ENCODE data around the gene RNF214. TPM values are rescaled to one million over a fixed set of nuclear protein-coding genes. Genes with fewer than 3 reads are reported as not detected.
A peak's percentile ranks its signal among the peaks of the same experiment; 100 is the strongest.

RNF214 gene
- total RNA-seq, 1 donor from 2014 or later, result 39.9 TPM

- Mint-ChIP-seq H3K36me3 (peaks cover 7% of the 10 kb centered on the region), H3K9me3 (no peaks in the 10 kb centered on the region), H3K4me3 (no peak overlapping the region), H3K4me1 (peaks cover 32% of the 10 kb centered on the region), H3K27ac (no peak overlapping the region), H3K27me3 (ENCODE audit: low read depth) (no peaks in the 10 kb centered on the region)
- TF ChIP-seq CTCF (IDR thresholded peaks at IDR 0.05; ENCODE audit: unreplicated experiment), result no peak
- no peak for DNase-seq (ENCODE audit: low spot score in 2 of 2, unreplicated experiment in 2 of 2)
Observed at GRCh38 chr11:117229411-117229810, 3.1 kb upstream of the RNF214 start.

GRCh38 chr11:117229931-117230285 is 2.6 kb upstream of the RNF214 start:
- Mint-ChIP-seq H3K4me3 (no peak overlapping the region), H3K36me3 (peaks cover 7% of the 10 kb centered on the region), H3K9me3 (no peaks in the 10 kb centered on the region), H3K4me1 (peaks cover 32% of the 10 kb centered on the region), H3K27me3 (ENCODE audit: low read depth) (no peaks in the 10 kb centered on the region), H3K27ac (no peak overlapping the region)
- TF ChIP-seq CTCF (IDR thresholded peaks at IDR 0.05; ENCODE audit: unreplicated experiment), result no peak
- no peak for DNase-seq (ENCODE audit: low spot score in 2 of 2, unreplicated experiment in 2 of 2)

- H3K36me3 Mint-ChIP-seq, result peaks cover 7% of the 10 kb centered on the region
- peak overlapping the region; percentile 100 for H3K4me3 Mint-ChIP-seq
- TF ChIP-seq CTCF (IDR thresholded peaks at IDR 0.05; ENCODE audit: unreplicated experiment), result no peak
- H3K27me3 Mint-ChIP-seq (ENCODE audit: low read depth), result no peaks in the 10 kb centered on the region
- no peak for DNase-seq (ENCODE audit: low spot score in 2 of 2, unreplicated experiment in 2 of 2)
- peaks cover 32% of the 10 kb centered on the region for H3K4me1 Mint-ChIP-seq
- no peaks in the 10 kb centered on the region for H3K9me3 Mint-ChIP-seq
- no peak overlapping the region for H3K27ac Mint-ChIP-seq
Observed at GRCh38 chr11:117230286-117230961, 2.0 kb upstream of the RNF214 start.

GRCh38 chr11:117230999-117231841 is 1.3 kb upstream of the RNF214 start:
- peaks cover 32% of the 10 kb centered on the region for H3K4me1 Mint-ChIP-seq
- no peaks in the 10 kb centered on the region for H3K27me3 Mint-ChIP-seq (ENCODE audit: low read depth)
- peak overlapping the region; percentile 100 for H3K4me3 Mint-ChIP-seq
- DNase-seq (ENCODE audit: low spot score in 2 of 2, unreplicated experiment in 2 of 2), result no peak
- no peaks in the 10 kb centered on the region for H3K9me3 Mint-ChIP-seq
- peaks cover 7% of the 10 kb centered on the region for H3K36me3 Mint-ChIP-seq
- TF ChIP-seq CTCF (IDR thresholded peaks at IDR 0.05; ENCODE audit: unreplicated experiment), result no peak
- H3K27ac Mint-ChIP-seq, result peak overlapping the region; percentile 85

GRCh38 chr11:117231842-117232091 is 704 bp upstream of the RNF214 start, which contains the start of gene PCSK7:
Gene PCSK7, minus strand, starts transcription at chr11:117232073. Its CDS starts 2,229 bp downstream, at chr11:117229844.
- peaks cover 8% of the 10 kb centered on the region for H3K36me3 Mint-ChIP-seq
- peak within 1 kb of the TSS; percentile 99 for H3K27ac Mint-ChIP-seq
- TF ChIP-seq CTCF (IDR thresholded peaks at IDR 0.05; ENCODE audit: unreplicated experiment), result no peak
- peaks cover 32% of the 10 kb centered on the region for H3K4me1 Mint-ChIP-seq
- H3K4me3 Mint-ChIP-seq, result peak within 1 kb of the TSS; percentile 100
- DNase-seq (ENCODE audit: low spot score in 2 of 2, unreplicated experiment in 2 of 2), result peak in 1 of 2 experiments; percentile 75
- H3K27me3 Mint-ChIP-seq (ENCODE audit: low read depth), result no peaks in the 10 kb centered on the region
- H3K9me3 Mint-ChIP-seq, result no peaks in the 10 kb centered on the region
